H1 (cell line): ENCODE results near the gene ADIRF.
"Not testable (repeated sequence)": the region's sequence is repeated elsewhere in the genome, so short reads cannot be mapped to it uniquely, and the experiment has no call there.

ENCODE experiments used
- CHD1 ChIP-seq: IDR thresholded peaks from 2 replicates; pipeline ENCODE4 v1.6.1; 2012; ENCODE audit warnings: low read depth, low read length, improper control_type of control experiment
- CTBP2 ChIP-seq: IDR thresholded peaks from 2 replicates; pipeline ENCODE4 v1.7.0; 2011; ENCODE audit warnings: borderline replicate concordance, mild to moderate bottlenecking, moderate library complexity, mixed read lengths, low read length; ENCODE audit not compliant: insufficient read depth, insufficient read length
- JUND ChIP-seq: IDR thresholded peaks from 2 replicates; pipeline ENCODE4 v1.6.1; 2011; ENCODE audit warnings: mild to moderate bottlenecking, improper control_type of control experiment, low read length
- NANOG ChIP-seq: IDR thresholded peaks from 2 replicates; pipeline ENCODE4 v1.6.1; 2011; ENCODE audit warnings: low read length, low read depth, mild to moderate bottlenecking, inconsistent platforms; ENCODE audit not compliant: insufficient read depth, poor library complexity, severe bottlenecking
- POLR2A ChIP-seq, 2 experiments: IDR thresholded peaks; 1 replicate in 1 of 2; 2 replicates in 1 of 2; pipeline ENCODE4 v1.6.1; 2011; ENCODE audit warnings: low read depth in 2 of 2, low read length in 2 of 2, mild to moderate bottlenecking in 2 of 2; ENCODE audit errors: control extremely low read depth in 1 of 2
- RAD21 ChIP-seq, 2 experiments: IDR thresholded peaks in 1 of 2; conservative IDR thresholded peaks in 1 of 2; 2 replicates each; pipeline ENCODE4 v1.6.1; 2011; ENCODE audit warnings: low read depth in 2 of 2, low read length in 2 of 2, improper control_type of control experiment in 1 of 2, inconsistent platforms in 1 of 2, mild to moderate bottlenecking in 1 of 2, moderate library complexity in 1 of 2
- SAP30 ChIP-seq: fragments of 300-600 bp; sonication (generic); IDR thresholded peaks from 2 replicates; pipeline ENCODE4 v1.7.1; 2012; ENCODE audit warnings: low read length, moderate library complexity, mild to moderate bottlenecking, inconsistent platforms; ENCODE audit not compliant: insufficient read depth, insufficient replicate concordance
- TAF7 ChIP-seq: optimal IDR thresholded peaks from 2 replicates; pipeline ENCODE3; 2011; ENCODE audit warnings: low read depth, mild to moderate bottlenecking, inconsistent platforms, low read length, moderate library complexity, borderline replicate concordance
- TCF12 ChIP-seq: IDR thresholded peaks from 2 replicates; pipeline ENCODE4 v1.6.1; 2011; ENCODE audit warnings: low read depth, mild to moderate bottlenecking, low read length
- USF2 ChIP-seq: IDR thresholded peaks from 2 replicates; pipeline ENCODE4 v1.6.1; 2011; ENCODE audit warnings: low read length, improper control_type of control experiment
- TF ChIP-seq, protein P1 (sequence below), 3 experiments: IDR thresholded peaks; 1 replicate in 2 of 3; 2 replicates in 1 of 3; pipeline versions ENCODE4 v1.5.1 to v1.6.1; 2011; ENCODE audit warnings: low read length in 3 of 3, mild to moderate bottlenecking in 3 of 3, inconsistent platforms in 2 of 3, low read depth in 1 of 3, moderate library complexity in 1 of 3; ENCODE audit not compliant: insufficient read depth in 1 of 3; ENCODE audit errors: control extremely low read depth in 1 of 3
- TF ChIP-seq, protein P2 (sequence below): IDR thresholded peaks from 2 replicates; pipeline ENCODE4 v1.6.1; 2012; ENCODE audit warnings: low read length, inconsistent platforms

DNA sequence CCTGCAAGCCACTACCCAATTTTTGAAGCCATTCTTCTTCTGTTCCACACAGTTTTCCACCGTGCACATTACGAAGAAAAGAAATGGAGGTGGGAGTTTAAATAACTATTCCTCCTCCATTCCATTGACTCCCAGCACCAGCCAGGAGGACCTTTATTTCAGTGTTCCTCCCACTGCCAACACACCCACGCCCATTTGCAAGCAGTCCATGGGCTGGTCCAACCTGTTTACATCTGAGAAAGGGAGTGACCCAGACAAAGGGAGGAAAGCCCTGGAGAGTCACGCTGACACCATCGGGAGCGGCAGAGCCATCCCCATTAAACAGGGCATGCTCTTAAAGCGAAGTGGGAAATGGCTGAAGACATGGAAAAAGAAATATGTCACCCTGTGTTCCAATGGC is 40.0 kb downstream of the ADIRF start:
- TF ChIP-seq, protein P1, sequence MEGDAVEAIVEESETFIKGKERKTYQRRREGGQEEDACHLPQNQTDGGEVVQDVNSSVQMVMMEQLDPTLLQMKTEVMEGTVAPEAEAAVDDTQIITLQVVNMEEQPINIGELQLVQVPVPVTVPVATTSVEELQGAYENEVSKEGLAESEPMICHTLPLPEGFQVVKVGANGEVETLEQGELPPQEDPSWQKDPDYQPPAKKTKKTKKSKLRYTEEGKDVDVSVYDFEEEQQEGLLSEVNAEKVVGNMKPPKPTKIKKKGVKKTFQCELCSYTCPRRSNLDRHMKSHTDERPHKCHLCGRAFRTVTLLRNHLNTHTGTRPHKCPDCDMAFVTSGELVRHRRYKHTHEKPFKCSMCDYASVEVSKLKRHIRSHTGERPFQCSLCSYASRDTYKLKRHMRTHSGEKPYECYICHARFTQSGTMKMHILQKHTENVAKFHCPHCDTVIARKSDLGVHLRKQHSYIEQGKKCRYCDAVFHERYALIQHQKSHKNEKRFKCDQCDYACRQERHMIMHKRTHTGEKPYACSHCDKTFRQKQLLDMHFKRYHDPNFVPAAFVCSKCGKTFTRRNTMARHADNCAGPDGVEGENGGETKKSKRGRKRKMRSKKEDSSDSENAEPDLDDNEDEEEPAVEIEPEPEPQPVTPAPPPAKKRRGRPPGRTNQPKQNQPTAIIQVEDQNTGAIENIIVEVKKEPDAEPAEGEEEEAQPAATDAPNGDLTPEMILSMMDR (IDR thresholded peaks at IDR 0.05; ENCODE audit: control extremely low read depth in 1 of 3, insufficient read depth in 1 of 3, low read depth in 1 of 3, low read length in 3 of 3): not testable (repeated sequence)
- TF ChIP-seq TCF12; TAF7; SAP30; RAD21 (IDR thresholded peaks at IDR 0.05 in 1 of 2, conservative IDR thresholded peaks at IDR 0.05 in 1 of 2; ENCODE audit: low read depth in 2 of 2, low read length in 2 of 2); CTBP2; POLR2A (IDR thresholded peaks at IDR 0.05; ENCODE audit: control extremely low read depth in 1 of 2, low read depth in 2 of 2, low read length in 2 of 2); NANOG; CHD1; USF2; JUND: not testable (repeated sequence)
- TF ChIP-seq, protein P2, sequence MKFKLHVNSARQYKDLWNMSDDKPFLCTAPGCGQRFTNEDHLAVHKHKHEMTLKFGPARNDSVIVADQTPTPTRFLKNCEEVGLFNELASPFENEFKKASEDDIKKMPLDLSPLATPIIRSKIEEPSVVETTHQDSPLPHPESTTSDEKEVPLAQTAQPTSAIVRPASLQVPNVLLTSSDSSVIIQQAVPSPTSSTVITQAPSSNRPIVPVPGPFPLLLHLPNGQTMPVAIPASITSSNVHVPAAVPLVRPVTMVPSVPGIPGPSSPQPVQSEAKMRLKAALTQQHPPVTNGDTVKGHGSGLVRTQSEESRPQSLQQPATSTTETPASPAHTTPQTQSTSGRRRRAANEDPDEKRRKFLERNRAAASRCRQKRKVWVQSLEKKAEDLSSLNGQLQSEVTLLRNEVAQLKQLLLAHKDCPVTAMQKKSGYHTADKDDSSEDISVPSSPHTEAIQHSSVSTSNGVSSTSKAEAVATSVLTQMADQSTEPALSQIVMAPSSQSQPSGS: not testable (repeated sequence)
